ENCODE measurements around the gene CILP.
"Not testable (repeated sequence)": the region's sequence is repeated elsewhere in the genome, so short reads cannot be mapped to it uniquely, and the experiment has no call there.

The CILP gene

DNA sequence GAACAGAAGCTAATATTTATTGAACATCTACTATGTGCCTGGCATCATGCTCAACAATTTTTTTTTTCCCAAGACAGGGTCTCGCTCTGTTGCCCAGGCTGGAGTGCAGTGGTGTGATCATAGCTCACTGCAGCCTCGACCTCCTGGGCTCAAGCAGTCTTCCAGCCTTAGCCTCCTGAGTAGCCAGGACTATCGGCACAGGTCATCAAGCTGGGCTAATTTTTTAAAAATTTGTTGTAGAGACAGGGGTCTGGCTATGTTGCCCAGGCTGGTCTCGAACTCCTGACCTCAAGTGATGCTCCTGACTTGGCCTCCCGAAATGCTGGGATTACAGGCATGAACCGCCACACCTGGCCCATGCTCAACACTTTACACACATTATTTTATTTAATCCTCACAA lies 35.7 kb upstream of the CILP start:
- DNase-seq (ENCODE audit: insufficient read length) = no peak
- FAIRE-seq = no peak
- TF ChIP-seq POLR2A (IDR thresholded peaks at IDR 0.05; ENCODE audit: low read depth, low read length) (no peak), POLR2AphosphoS5 (IDR thresholded peaks at IDR 0.05; ENCODE audit: low read depth, low read length) (no peak), TAF1 (IDR thresholded peaks at IDR 0.05; ENCODE audit: borderline replicate concordance, low read depth, low read length) (no peak)

DNA sequence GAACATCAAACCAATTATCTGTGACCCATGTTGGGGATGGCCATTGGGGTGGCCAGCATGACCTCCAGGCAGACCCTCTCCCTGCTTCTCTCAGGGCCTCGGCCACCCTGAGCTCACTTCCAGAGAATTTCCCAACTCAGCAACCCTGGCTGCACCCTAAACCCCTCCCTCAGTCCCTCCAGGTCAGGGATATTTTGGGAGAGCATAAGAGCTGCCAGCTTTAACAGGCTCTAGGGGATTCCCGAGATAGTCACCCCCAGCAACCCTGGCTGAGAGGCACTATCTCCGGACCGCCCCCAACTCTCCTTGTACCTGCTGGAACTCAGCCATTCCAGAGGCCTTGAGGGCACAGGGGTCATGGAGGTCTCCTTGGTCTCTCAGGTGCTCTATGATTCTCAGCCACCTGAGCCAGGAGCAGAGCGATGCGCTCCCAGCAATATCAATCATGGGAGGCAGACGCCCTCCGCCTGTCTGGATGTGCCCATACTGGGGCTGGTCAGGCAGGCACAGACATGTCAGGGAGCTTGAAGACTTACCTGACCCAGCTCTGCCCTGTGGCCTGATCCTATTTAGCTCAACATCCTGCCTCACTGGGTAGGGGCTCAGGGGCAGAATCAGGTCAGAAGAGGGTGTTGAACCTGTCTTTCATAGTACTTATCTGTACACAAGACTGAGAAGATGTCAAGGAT lies 34.9 kb upstream of the CILP start:
- no peak for TF ChIP-seq POLR2AphosphoS5 (IDR thresholded peaks at IDR 0.05; ENCODE audit: low read depth, low read length)
- no peak for TF ChIP-seq POLR2A (IDR thresholded peaks at IDR 0.05; ENCODE audit: low read depth, low read length)
- no peak for TF ChIP-seq TAF1 (IDR thresholded peaks at IDR 0.05; ENCODE audit: borderline replicate concordance, low read depth, low read length)
- FAIRE-seq (no peak), DNase-seq (ENCODE audit: insufficient read length) (no peak)

DNA sequence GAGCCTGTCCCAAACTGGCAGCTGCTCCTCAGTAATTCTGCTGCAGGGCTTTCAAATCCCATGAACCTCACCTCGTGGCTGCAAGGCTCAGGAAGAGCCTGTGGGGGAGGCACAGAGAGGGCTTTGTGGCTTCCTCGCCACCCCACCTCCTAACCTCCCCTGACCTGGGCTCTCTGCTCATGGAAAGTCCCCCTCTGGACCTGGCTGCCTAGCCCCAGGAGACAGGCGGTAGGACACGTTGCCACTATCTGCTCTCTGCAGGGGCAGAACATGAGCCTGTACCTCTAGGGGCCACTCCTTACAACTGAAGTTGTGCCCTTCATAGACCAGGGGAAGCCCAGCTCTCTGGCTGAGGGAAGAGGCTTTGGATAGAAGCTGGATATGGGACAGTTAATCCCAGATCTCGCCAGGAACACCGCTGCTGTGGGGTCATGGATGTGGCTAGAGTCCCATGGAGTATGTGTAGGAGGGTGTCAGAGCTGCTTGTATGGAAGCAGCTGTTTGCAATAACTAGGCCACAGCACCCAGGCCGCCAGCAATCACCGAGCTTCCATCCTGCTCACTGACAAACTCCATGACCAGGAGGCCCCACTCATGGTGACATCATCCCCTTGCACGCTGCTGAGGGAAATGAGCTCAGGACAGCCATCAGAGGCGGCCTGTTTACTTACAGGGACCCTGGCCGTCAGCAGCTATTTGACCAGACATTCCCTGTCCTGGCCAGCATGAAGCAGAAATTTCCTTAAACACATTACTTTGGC lies 34.0 kb upstream of the CILP start:
- FAIRE-seq (no peak), DNase-seq (ENCODE audit: insufficient read length) (no peak)
- TF ChIP-seq POLR2AphosphoS5 (IDR thresholded peaks at IDR 0.05; ENCODE audit: low read depth, low read length) (no peak), TAF1 (IDR thresholded peaks at IDR 0.05; ENCODE audit: borderline replicate concordance, low read depth, low read length) (no peak), POLR2A (IDR thresholded peaks at IDR 0.05; ENCODE audit: low read depth, low read length) (no peak)

- FAIRE-seq (no peak), DNase-seq (ENCODE audit: insufficient read length) (no peak)
- no peak for TF ChIP-seq POLR2AphosphoS5 (IDR thresholded peaks at IDR 0.05; ENCODE audit: low read depth, low read length)
- no peak for TF ChIP-seq TAF1 (IDR thresholded peaks at IDR 0.05; ENCODE audit: borderline replicate concordance, low read depth, low read length)
- TF ChIP-seq POLR2A (IDR thresholded peaks at IDR 0.05; ENCODE audit: low read depth, low read length) = no peak
These were observed 33.4 kb upstream of the CILP start for GRCh38 chr15:65244638-65245037.

DNA sequence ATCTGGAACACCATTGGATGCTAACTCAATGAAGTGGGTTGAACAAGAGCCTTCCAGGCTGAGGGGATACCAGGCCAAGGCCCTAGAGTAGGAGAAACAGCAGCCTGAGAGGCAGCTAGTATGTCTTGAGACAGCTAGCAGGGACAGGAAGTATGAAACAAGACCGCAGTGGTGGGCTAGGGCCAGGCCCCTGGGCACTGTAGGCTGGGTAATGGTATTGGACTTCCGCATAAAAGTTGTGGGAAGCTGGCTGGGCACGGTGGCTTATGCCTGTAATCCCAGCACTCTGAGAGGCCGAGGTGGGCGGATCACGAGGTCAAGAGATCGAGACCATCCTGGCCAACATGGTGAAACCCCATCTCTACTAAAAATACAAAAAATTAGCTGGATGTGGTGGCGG lies 25.2 kb upstream of the CILP start:
- not testable (repeated sequence) for FAIRE-seq; DNase-seq (ENCODE audit: insufficient read length)

DNA sequence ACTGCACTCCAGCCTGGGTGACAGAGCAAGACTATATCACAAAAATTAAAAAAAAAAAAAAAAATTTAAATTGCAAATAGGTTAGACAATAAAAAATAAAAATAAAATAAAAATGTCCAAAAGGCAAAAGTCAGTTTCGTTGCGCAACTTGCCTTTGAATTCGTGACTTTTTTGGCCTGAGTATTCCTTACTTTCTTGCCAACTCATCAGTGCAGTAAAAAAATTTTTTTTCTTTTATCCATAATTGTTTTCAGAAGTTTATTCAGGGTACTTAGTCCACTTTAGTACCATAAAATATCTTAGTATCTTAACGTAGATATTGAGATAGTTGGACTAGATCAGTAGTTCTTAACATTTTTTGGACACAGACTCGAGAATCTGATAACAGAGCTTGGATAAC lies 22.4 kb upstream of the CILP start:
- no peak for DNase-seq (ENCODE audit: insufficient read length)
- no peak for FAIRE-seq
- TF ChIP-seq POLR2AphosphoS5 (IDR thresholded peaks at IDR 0.05; ENCODE audit: low read depth, low read length) (no peak), POLR2A (IDR thresholded peaks at IDR 0.05; ENCODE audit: low read depth, low read length) (no peak), TAF1 (IDR thresholded peaks at IDR 0.05; ENCODE audit: borderline replicate concordance, low read depth, low read length) (no peak)

DNA sequence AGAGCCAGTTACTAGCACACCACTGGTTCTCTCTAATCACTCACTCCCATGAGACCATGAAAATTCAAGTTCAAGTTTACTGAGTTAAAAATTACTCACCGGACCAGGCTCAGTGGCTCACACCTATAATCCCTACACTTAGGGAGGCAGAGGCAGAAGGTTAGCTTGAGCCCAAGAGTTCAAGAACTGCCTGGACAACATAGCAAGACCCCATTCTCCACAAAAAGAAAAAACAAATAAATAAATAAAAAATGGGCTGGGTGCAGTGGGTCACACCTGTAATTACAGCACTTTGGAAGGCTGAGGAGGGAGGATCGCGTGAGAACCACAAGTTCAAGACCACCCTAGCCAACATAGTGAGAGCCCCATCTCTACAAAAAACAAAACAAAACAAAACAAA lies 21.2 kb upstream of the CILP start:
- DNase-seq (ENCODE audit: insufficient read length) (no peak), FAIRE-seq (no peak)
- no peak for TF ChIP-seq TAF1 (IDR thresholded peaks at IDR 0.05; ENCODE audit: borderline replicate concordance, low read depth, low read length)
- TF ChIP-seq POLR2AphosphoS5 (IDR thresholded peaks at IDR 0.05; ENCODE audit: low read depth, low read length) = no peak
- TF ChIP-seq POLR2A (IDR thresholded peaks at IDR 0.05; ENCODE audit: low read depth, low read length) = no peak

DNA sequence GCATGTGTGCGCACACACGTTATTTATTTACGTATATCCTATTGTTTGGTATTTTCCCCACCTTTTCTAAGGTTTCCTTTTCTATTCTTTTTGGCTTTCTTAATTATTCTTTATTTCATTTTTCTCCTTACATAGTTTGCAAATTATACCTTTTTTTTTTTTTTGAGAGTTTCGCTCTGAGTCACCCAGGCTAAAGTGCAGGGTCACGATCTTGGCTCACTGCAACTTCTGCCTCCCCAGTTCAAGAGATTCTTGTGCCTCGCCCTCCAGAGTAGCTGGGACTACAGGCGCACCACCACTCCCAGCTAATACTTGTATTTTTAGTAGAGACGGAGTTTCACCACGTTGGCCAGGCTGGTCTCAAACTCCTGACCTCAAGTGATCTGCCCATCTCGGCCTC lies 20.0 kb upstream of the CILP start:
- FAIRE-seq (no peak), DNase-seq (ENCODE audit: insufficient read length) (no peak)
- TF ChIP-seq POLR2A (IDR thresholded peaks at IDR 0.05; ENCODE audit: low read depth, low read length) (no peak), POLR2AphosphoS5 (IDR thresholded peaks at IDR 0.05; ENCODE audit: low read depth, low read length) (no peak), TAF1 (IDR thresholded peaks at IDR 0.05; ENCODE audit: borderline replicate concordance, low read depth, low read length) (no peak)

GRCh38 chr15:65226901-65227300 lies 15.6 kb upstream of the CILP start:
- DNase-seq (ENCODE audit: insufficient read length); FAIRE-seq: not testable (repeated sequence)

GRCh38 chr15:65226221-65226620 lies 14.9 kb upstream of the CILP start:
- no peak for TF ChIP-seq TAF1 (IDR thresholded peaks at IDR 0.05; ENCODE audit: borderline replicate concordance, low read depth, low read length)
- TF ChIP-seq POLR2A (IDR thresholded peaks at IDR 0.05; ENCODE audit: low read depth, low read length) = no peak
- TF ChIP-seq POLR2AphosphoS5 (IDR thresholded peaks at IDR 0.05; ENCODE audit: low read depth, low read length) = no peak
- no peak for DNase-seq (ENCODE audit: insufficient read length)
- FAIRE-seq = no peak

DNA sequence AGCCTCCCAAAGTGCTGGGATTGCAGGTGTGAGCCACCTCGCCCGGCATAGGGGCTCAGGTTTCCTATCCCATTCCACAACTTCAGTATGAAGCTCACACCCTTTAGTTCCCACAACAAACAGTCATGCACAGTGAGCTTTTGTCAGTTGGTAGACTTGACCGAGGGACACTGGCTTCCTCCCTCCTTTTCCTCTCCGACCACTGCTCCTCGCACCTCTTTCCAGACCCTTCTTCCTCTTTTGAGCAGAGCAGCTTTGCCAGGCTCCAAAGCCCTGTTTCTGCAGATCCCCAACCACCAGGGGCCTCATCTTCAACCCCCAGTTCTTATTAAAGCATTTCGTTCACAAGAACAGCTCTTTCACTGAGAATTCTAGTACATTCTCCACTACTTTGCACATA lies 12.7 kb upstream of the CILP start:
- DNase-seq (ENCODE audit: insufficient read length) = no peak
- FAIRE-seq = no peak

GRCh38 chr15:65222891-65223290 lies 11.6 kb upstream of the CILP start:
- FAIRE-seq = no peak
- DNase-seq (ENCODE audit: insufficient read length) = no peak

More for the DNA sequence above, 12.7 kb upstream of the CILP start:
- no peak for TF ChIP-seq POLR2A (IDR thresholded peaks at IDR 0.05; ENCODE audit: low read depth, low read length)
- TF ChIP-seq POLR2AphosphoS5 (IDR thresholded peaks at IDR 0.05; ENCODE audit: low read depth, low read length) = no peak
- no peak for TF ChIP-seq TAF1 (IDR thresholded peaks at IDR 0.05; ENCODE audit: borderline replicate concordance, low read depth, low read length)

More at GRCh38 chr15:65222891-65223290, 11.6 kb upstream of the CILP start:
- TF ChIP-seq TAF1 (IDR thresholded peaks at IDR 0.05; ENCODE audit: borderline replicate concordance, low read depth, low read length) = no peak
- TF ChIP-seq POLR2AphosphoS5 (IDR thresholded peaks at IDR 0.05; ENCODE audit: low read depth, low read length) = no peak
- no peak for TF ChIP-seq POLR2A (IDR thresholded peaks at IDR 0.05; ENCODE audit: low read depth, low read length)

All from GM12892 (cell line).